ENCODE results near the gene STEAP1B.

- TF ChIP-seq CTCF (conservative IDR thresholded peaks at IDR 0.05; ENCODE audit: low read length) (no peak), EZH2phosphoT487 (IDR thresholded peaks at IDR 0.05; ENCODE audit: borderline replicate concordance) (no peak)
Measured at GRCh38 chr7:22445853-22446252, 54.1 kb downstream of the STEAP1B start.
